ENCODE data around the gene FBP2. TPM values are rescaled to one million over a fixed set of nuclear protein-coding genes. Genes with fewer than 3 reads are reported as not detected.

Gene FBP2
- total RNA-seq, 2 donors from 2014 or later, result 0.49 TPM; not detected in 1

DNA sequence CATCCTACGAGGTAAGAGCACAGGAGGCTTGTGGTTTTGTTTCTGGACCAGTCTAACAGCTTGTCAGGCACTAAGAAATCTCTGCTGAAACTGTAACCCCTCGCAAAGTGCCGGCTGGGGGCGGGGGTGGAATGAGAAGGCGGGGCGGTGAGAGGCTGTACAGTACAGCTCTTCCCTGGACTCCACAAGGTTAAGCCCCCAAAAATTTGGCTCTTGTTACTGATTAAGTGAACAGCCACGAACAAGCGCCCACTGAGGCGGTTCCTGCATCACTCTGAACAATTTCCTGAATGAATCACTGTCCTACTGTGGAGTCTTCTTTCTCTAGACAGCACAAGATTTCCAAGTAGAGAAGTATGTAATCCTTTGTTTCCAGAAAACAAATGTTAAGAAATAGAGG, 6.8 kb downstream of the FBP2 start:
- H3K9me3 ChIP-seq, result no peaks in the 10 kb centered on the region
- H3K27ac ChIP-seq, result no peak overlapping the region
- ATAC-seq (ENCODE audit: insufficient number of reproducible peaks, low FRiP score, low read depth) (no peak), DNase-seq (ENCODE audit: low spot score) (no peak)
- no peak for TF ChIP-seq CTCF (IDR thresholded peaks at IDR 0.05)
- no peak overlapping the region for H3K4me3 ChIP-seq
- no peaks in the 10 kb centered on the region for H3K4me1 ChIP-seq (ENCODE audit: control insufficient read depth in 1 of 2, low read depth in 2 of 2)
- no peaks in the 10 kb centered on the region for H3K27me3 ChIP-seq (replicated peaks; ENCODE audit: insufficient read depth)
- H3K36me3 ChIP-seq, result no peaks in the 10 kb centered on the region

- H3K4me1 ChIP-seq (ENCODE audit: control insufficient read depth in 1 of 2, low read depth in 2 of 2), result no peaks in the 10 kb centered on the region
- ATAC-seq (ENCODE audit: insufficient number of reproducible peaks, low FRiP score, low read depth), result no peak
- H3K4me3 ChIP-seq, result no peak overlapping the region
- H3K27ac ChIP-seq, result no peak overlapping the region
- TF ChIP-seq CTCF (IDR thresholded peaks at IDR 0.05), result no peak
- no peak for DNase-seq (ENCODE audit: low spot score)
- no peaks in the 10 kb centered on the region for H3K27me3 ChIP-seq (replicated peaks; ENCODE audit: insufficient read depth)
- H3K36me3 ChIP-seq, result no peaks in the 10 kb centered on the region
- no peaks in the 10 kb centered on the region for H3K9me3 ChIP-seq
Measured at GRCh38 chr9:94586316-94586715, 7.3 kb downstream of the FBP2 start.

DNA sequence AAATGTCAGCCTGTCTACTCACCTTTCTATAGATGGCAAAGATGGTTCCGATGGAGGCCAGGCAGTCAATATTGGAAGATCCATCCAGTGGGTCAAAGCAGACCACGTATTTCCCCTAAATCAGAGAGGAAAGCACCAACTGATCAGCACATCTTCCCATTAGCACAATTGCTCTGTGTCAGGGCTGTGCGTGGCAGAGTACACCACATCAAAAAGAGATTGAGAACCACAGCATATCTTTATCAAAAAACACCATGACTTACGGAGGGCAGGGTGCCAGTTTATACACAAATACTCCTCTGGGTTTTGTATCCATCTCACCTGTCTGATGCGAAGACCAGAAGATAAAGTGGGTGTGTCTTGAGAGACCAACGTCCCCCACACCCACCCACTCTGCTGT, 9.1 kb downstream of the FBP2 start:
- no peak for TF ChIP-seq CTCF (IDR thresholded peaks at IDR 0.05)
- DNase-seq (ENCODE audit: low spot score) (no peak), ATAC-seq (ENCODE audit: insufficient number of reproducible peaks, low FRiP score, low read depth) (no peak)

DNA sequence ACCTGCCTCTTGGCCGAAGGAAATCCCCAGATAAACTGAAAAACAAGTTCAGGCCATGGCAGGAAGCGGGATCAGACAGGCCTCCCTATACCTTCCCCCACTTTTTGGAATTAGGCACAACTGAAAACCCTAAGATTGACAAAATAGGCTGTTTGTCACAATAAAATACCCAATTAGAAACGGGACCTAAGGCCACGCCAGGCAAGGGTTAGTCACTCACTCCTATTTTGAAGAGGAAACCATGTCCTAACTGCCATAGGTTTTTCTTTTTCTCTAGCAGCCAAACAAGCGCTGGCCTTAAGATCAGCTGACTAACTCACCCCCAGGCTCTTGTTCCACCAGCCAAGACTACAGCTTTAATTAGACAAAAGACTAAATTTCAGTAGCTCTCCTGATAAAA, 11.9 kb downstream of the FBP2 start:
- no peak for TF ChIP-seq CTCF (IDR thresholded peaks at IDR 0.05)
- Histone ChIP-seq H3K4me1 (ENCODE audit: control insufficient read depth in 1 of 2, low read depth in 2 of 2) (no peaks in the 10 kb centered on the region), H3K27ac (no peak overlapping the region), H3K36me3 (no peaks in the 10 kb centered on the region), H3K27me3 (replicated peaks; ENCODE audit: insufficient read depth) (no peaks in the 10 kb centered on the region), H3K9me3 (no peaks in the 10 kb centered on the region), H3K4me3 (no peak overlapping the region)
- no peak for DNase-seq (ENCODE audit: low spot score)
- no peak for ATAC-seq (ENCODE audit: insufficient number of reproducible peaks, low FRiP score, low read depth)

More for the DNA sequence above, 9.1 kb downstream of the FBP2 start:
- H3K9me3 ChIP-seq, result no peaks in the 10 kb centered on the region
- H3K27me3 ChIP-seq (replicated peaks; ENCODE audit: insufficient read depth), result no peaks in the 10 kb centered on the region
- no peaks in the 10 kb centered on the region for H3K36me3 ChIP-seq
- no peaks in the 10 kb centered on the region for H3K4me1 ChIP-seq (ENCODE audit: control insufficient read depth in 1 of 2, low read depth in 2 of 2)
- H3K27ac ChIP-seq, result no peak overlapping the region
- no peak overlapping the region for H3K4me3 ChIP-seq

DNA sequence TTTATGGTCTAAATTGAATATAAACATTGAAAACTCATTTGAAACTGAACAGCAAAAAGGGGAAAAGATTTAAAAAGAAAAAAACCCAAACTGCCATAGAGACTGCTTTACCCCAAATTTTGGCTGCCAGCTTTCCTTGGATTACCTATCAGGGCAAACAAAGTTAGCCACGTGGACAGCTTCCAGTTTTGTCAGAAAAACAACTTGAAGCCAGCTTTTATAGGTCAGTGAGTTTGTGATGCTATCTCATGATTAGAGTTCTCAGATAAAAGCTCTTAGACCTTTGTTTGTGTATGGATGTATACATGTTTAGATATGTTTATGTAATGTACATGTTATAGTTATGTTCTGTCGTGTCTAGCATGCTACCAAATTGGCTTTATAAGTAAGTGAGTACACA, 16.1 kb downstream of the FBP2 start:
- H3K4me3 ChIP-seq, result no peak overlapping the region
- no peaks in the 10 kb centered on the region for H3K4me1 ChIP-seq (ENCODE audit: control insufficient read depth in 1 of 2, low read depth in 2 of 2)
- DNase-seq (ENCODE audit: low spot score) (no peak), ATAC-seq (ENCODE audit: insufficient number of reproducible peaks, low FRiP score, low read depth) (no peak)
- H3K9me3 ChIP-seq, result no peaks in the 10 kb centered on the region
- H3K36me3 ChIP-seq, result no peaks in the 10 kb centered on the region
- no peak overlapping the region for H3K27ac ChIP-seq
- no peak for TF ChIP-seq CTCF (IDR thresholded peaks at IDR 0.05)
- no peaks in the 10 kb centered on the region for H3K27me3 ChIP-seq (replicated peaks; ENCODE audit: insufficient read depth)

All from thoracic aorta (tissue), 2 donors.